Panc1 (cell line): ENCODE data around the gene PHLDB2. TPM values are rescaled to one million over a fixed set of nuclear protein-coding genes. Genes with fewer than 3 reads are reported as not detected.

Experiments
- ATAC-seq: fragments of 200-7000 bp; cut with Tn5 transposase; 2 replicates; pipeline ENCODE4 v1.9.1; 2020; ENCODE audit warnings: mild to moderate bottlenecking, moderate library complexity
- BruUV-seq: library from RNA; stranded (reverse); fragments of 400-500 nt; replicated peaks from 2 replicates; lab custom pipeline; 2021; lab: Mats Ljungman, UMichigan
- CTCF ChIA-PET: fragments of 300-600 bp; sonication (Branson Sonifier 250); formaldehyde crosslinking; loops from one replicate; lab custom pipeline; 2022; ENCODE audit warnings: antibody characterized with exemption; lab: Charles Lee
- POLR2A ChIA-PET: fragments of 300-600 bp; sonication (Branson Sonifier 250); formaldehyde crosslinking; loops from one replicate; lab custom pipeline; 2022; ENCODE audit warnings: antibody characterized with exemption; lab: Charles Lee
- DNase-seq: peaks from one replicate; pipeline ENCODE4 v3.0.0-alpha.2; 2010; ENCODE audit warnings: low read depth, low spot score
- H3K27ac ChIP-seq: 2 replicates; pipeline ENCODE4 v1.5.1; 2011; ENCODE audit warnings: mild to moderate bottlenecking, low read length, inconsistent platforms
- H3K27me3 ChIP-seq: fragments of 200-500 bp; sonication (Bioruptor generic); 2 replicates; pipeline ENCODE4 v1.6.0; 2014; ENCODE audit warnings: low read length, inconsistent platforms; ENCODE audit not compliant: control insufficient read depth, insufficient read depth
- H3K36me3 ChIP-seq: fragments of 200-500 bp; sonication (Bioruptor generic); 2 replicates; pipeline ENCODE4 v1.5.1; 2014; ENCODE audit warnings: inconsistent platforms, mild to moderate bottlenecking, low read length, moderate library complexity; ENCODE audit not compliant: control insufficient read depth, insufficient read depth
- H3K4me1 ChIP-seq: 2 replicates; pipeline ENCODE4 v1.5.1; 2011; ENCODE audit warnings: inconsistent platforms, mild to moderate bottlenecking, low read length, moderate library complexity; ENCODE audit not compliant: control insufficient read depth, insufficient read depth
- H3K4me3 ChIP-seq, 2 experiments: 2 replicates each; pipeline ENCODE4 v1.5.1; 2011 to 2012; ENCODE audit warnings: low read depth in 2 of 2, low read length in 2 of 2, mild to moderate bottlenecking in 2 of 2, inconsistent platforms in 1 of 2, moderate library complexity in 1 of 2
- H3K9me3 ChIP-seq: fragments of 200-500 bp; sonication (Bioruptor generic); 2 replicates; pipeline ENCODE4 v1.5.1; 2014; ENCODE audit warnings: low read depth, mild to moderate bottlenecking, inconsistent platforms, low read length, moderate library complexity; ENCODE audit not compliant: control insufficient read depth, insufficient read depth
- CTCF ChIP-seq: fragments of 450-650 bp; IDR thresholded peaks from 2 replicates; pipeline ENCODE4 v1.5.1; 2017; ENCODE audit warnings: mild to moderate bottlenecking
- POLR2AphosphoS5 ChIP-seq: IDR thresholded peaks from 2 replicates; pipeline ENCODE4 v1.6.1; 2012; ENCODE audit warnings: mild to moderate bottlenecking, low read depth, low read length, moderate library complexity
- REST ChIP-seq, 2 experiments: IDR thresholded peaks; 2 replicates each; pipeline ENCODE4 v1.6.1; 2011 to 2012; ENCODE audit warnings: low read depth in 2 of 2, control low read depth in 1 of 2, low read length in 1 of 2, mild to moderate bottlenecking in 1 of 2, moderate library complexity in 1 of 2; ENCODE audit not compliant: insufficient read depth in 1 of 2
- SIN3A ChIP-seq: IDR thresholded peaks from 2 replicates; pipeline ENCODE4 v1.6.1; 2012; ENCODE audit warnings: low read depth, mild to moderate bottlenecking, low read length, moderate library complexity, borderline replicate concordance; ENCODE audit not compliant: insufficient read depth
- TCF7L2 ChIP-seq: IDR thresholded peaks from 2 replicates; pipeline ENCODE4 v1.6.1; 2011; ENCODE audit warnings: mild to moderate bottlenecking, low read depth, low read length, inconsistent platforms
- in situ Hi-C: cut with HindIII; loops from 2 replicates; pipeline ENCODE4 v1.10.0; 2016; ENCODE audit warnings: low sequenced_read_pairs, low pct_unique_long_range_greater_than_20kb
- intact Hi-C: fragments of 100-400 bp; cut with micrococcal nuclease; formaldehyde crosslinking; loops from one replicate; pipeline ENCODE4 v1.10.0; 2022; ENCODE audit not compliant: unreplicated experiment
- total RNA-seq: library from RNA; stranded (reverse); gene quantifications from one replicate; pipeline ENCODE4 v1.2.1, GENCODE V29; 2021; ENCODE audit not compliant: unreplicated experiment

Gene PHLDB2
- total RNA-seq, 1 experiment from 2014 or later: 11.3 TPM

- intact Hi-C loops (no loop called here), in situ Hi-C loops (no loop called here)
- Histone ChIP-seq H3K9me3 (no peaks in the 10 kb centered on the region), H3K4me3 (no peak overlapping the region), H3K4me1 (no peaks in the 10 kb centered on the region; the same call in 1 of the 2 replicates), H3K36me3 (no peaks in the 10 kb centered on the region), H3K27ac (no peak overlapping the region), H3K27me3 (no peaks in the 10 kb centered on the region)
- DNase-seq (no peak), ATAC-seq (no peak)
- CTCF ChIA-PET: interaction anchor here (0.6 to 2.9 kb wide), 2 partner anchors 18 to 132 kb away, joined by 3 to 8 read pairs; no protein-coding TSS in a partner anchor
- POLR2A ChIA-PET: no interaction called here
- TF ChIP-seq CTCF (no peak), REST (IDR thresholded peaks at IDR 0.05; ENCODE audit: insufficient read depth in 1 of 2, low read depth in 2 of 2, low read length in 1 of 2) (no peak), SIN3A (no peak), POLR2AphosphoS5 (no peak)
- BruUV-seq: no TSS peak
Measured at GRCh38 chr3:111913163-111913763, 54.2 kb downstream of the PHLDB2 start.

- BruUV-seq: no TSS peak
- ATAC-seq (no peak), DNase-seq (no peak)
- H3K27me3 ChIP-seq: no peaks in the 10 kb centered on the region
- no peaks in the 10 kb centered on the region for H3K9me3 ChIP-seq
- no peak for TF ChIP-seq TCF7L2
- no peak for TF ChIP-seq CTCF
- TF ChIP-seq SIN3A: no peak
- TF ChIP-seq REST (IDR thresholded peaks at IDR 0.05; ENCODE audit: insufficient read depth in 1 of 2, low read depth in 2 of 2, low read length in 1 of 2): no peak
- no peak for TF ChIP-seq POLR2AphosphoS5
- H3K27ac ChIP-seq: no peak overlapping the region
- H3K4me3 ChIP-seq: no peak overlapping the region
- ChIA-PET CTCF (no interaction called here), POLR2A (no interaction called here)
- no peaks in the 10 kb centered on the region for H3K36me3 ChIP-seq
- no peaks in the 10 kb centered on the region; the same call in 1 of the 2 replicates for H3K4me1 ChIP-seq
- intact Hi-C loops: no loop called here
- in situ Hi-C loops: no loop called here
Measured at GRCh38 chr3:111915905-111916304, 56.8 kb downstream of the PHLDB2 start.
